ENCODE data around the gene MYL6B. TPM values are rescaled to one million over a fixed set of nuclear protein-coding genes. Genes with fewer than 3 reads are reported as not detected.

MYL6B gene
- polyA plus RNA-seq = 59.5 TPM
- long read RNA-seq, donor 1, partial matches to known transcripts = 5 of 20 reads
- long read RNA-seq, donor 1, other reads (novel, unspliced or antisense) = 12 of 20 reads
- long read RNA-seq, donor 2, partial matches to known transcripts = 5 of 27 reads
- long read RNA-seq, donor 2, other reads (novel, unspliced or antisense) = 19 of 27 reads
- long read RNA-seq, donor 3 = 0 reads
- long read RNA-seq, donor 4, partial matches to known transcripts = 0 of 4 reads
- long read RNA-seq, donor 4, other reads (novel, unspliced or antisense) = 0 of 4 reads
- long read RNA-seq, donor 5, partial matches to known transcripts = 0 of 15 reads
- long read RNA-seq, donor 5, other reads (novel, unspliced or antisense) = 12 of 15 reads
- long read RNA-seq, donor 6, transcript MYL6B-208 (3 exons, 322 nt) = major isoform, 6 of 62 reads
- long read RNA-seq, donor 6, partial matches to known transcripts = 41 of 62 reads
- long read RNA-seq, donor 6, other reads (novel, unspliced or antisense) = 11 of 62 reads
- long read RNA-seq, donor 7, partial matches to known transcripts = 7 of 19 reads
- long read RNA-seq, donor 7, other reads (novel, unspliced or antisense) = 6 of 19 reads
- long read RNA-seq, donor 8, transcript MYL6B-208 (3 exons, 322 nt) = major isoform, 15 of 85 reads
- long read RNA-seq, donor 8, partial matches to known transcripts = 47 of 85 reads
- long read RNA-seq, donor 8, other reads (novel, unspliced or antisense) = 20 of 85 reads
- long read RNA-seq, donor 9, transcript MYL6B-208 (3 exons, 322 nt) = major isoform, 5 of 64 reads
- long read RNA-seq, donor 9, partial matches to known transcripts = 37 of 64 reads
- long read RNA-seq, donor 9, other reads (novel, unspliced or antisense) = 19 of 64 reads
- long read RNA-seq, donor 10, transcript MYL6B-208 (3 exons, 322 nt) = major isoform, 5 of 78 reads
- long read RNA-seq, donor 10, partial matches to known transcripts = 50 of 78 reads
- long read RNA-seq, donor 10, other reads (novel, unspliced or antisense) = 18 of 78 reads
- long read RNA-seq, donor 11, partial matches to known transcripts = 25 of 40 reads
- long read RNA-seq, donor 11, other reads (novel, unspliced or antisense) = 10 of 40 reads

DNA sequence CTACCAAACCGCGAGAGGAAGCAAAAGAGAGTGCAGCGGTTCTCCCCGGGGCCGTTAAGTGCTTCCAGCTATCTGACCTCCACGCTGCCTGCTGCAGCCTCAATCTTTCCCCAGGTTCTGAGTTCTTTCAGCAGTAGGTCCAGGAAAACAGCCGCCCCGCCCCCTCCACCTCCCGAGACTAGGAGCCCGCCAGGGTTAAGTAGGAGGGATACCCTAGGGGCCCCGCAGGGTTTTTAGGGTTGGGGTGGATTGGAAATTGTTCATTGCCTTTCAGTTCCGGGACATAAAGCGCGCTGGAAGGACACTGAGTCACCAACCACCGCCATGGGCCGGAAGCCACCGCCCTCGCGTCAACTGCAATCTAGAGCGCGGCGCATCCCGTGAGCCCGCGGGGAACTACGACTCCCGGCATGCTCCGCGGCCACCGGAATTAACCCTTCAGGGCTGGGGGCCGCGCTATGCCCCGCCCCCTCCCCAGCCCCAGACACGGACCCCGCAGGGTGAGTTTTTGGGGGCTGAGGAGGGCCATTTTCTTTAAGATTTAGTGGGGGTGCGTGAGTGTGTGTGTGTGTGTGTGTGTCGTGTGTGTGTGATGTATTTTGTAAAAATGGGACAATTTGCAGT is at the start of gene MYL6B:
Gene MYL6B (plus strand): TSS at position 456 of the 624 bp plus-strand sequence. CDS start 1,332 bp downstream, outside the sequence.
- peaks cover 22% of the 10 kb centered on the region for H3K4me1 ChIP-seq (ENCODE audit: control insufficient read depth, insufficient read depth, low read length)
- no CpG with 5 or more reads among the region's 37 CpGs for WGBS (ENCODE audit: insufficient coverage, low lambda C conversion rate)

DNA sequence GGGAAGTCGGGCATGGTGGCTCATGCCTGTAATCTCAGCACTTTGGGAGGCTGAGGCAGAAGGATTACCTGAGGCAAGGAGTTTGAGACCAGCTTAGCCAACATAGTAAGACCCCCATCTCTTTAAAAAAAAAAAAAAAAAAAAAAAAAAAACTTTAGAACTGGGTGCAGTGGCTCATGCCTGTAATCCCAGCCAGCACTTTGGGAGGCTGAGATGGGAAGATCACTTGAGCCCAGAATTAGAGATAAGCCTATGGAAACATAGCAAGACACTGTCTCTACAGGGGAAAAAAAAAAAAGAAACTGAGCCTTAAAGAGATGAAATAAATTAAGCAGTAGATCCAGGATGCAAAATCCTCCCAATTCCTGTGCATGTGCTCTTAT is 49.7 kb upstream of the MYL6B start:
- no peak overlapping the region for H3K27ac ChIP-seq (ENCODE audit: low read length)
- WGBS (ENCODE audit: insufficient coverage, low lambda C conversion rate) = no CpG with 5 or more reads among the region's 1 CpG
- H3K9me3 ChIP-seq (ENCODE audit: control insufficient read depth, low read depth, low read length) = no peaks in the 10 kb centered on the region
- peaks cover 51% of the 10 kb centered on the region for H3K36me3 ChIP-seq (ENCODE audit: control insufficient read depth, insufficient read depth, low read length)
- H3K4me1 ChIP-seq (ENCODE audit: control insufficient read depth, insufficient read depth, low read length) = peaks cover 17% of the 10 kb centered on the region
- DNase-seq = no peak
- no peak overlapping the region for H3K4me3 ChIP-seq (ENCODE audit: low read length)
- no peaks in the 10 kb centered on the region for H3K27me3 ChIP-seq (ENCODE audit: control insufficient read depth, insufficient read depth, low read length)

More for the DNA sequence above, at the start of gene MYL6B:
- peak; percentile 92 to 95 for DNase-seq
- peaks cover 2% of the 10 kb centered on the region for H3K36me3 ChIP-seq (ENCODE audit: control insufficient read depth, insufficient read depth, low read length)
- H3K9me3 ChIP-seq (ENCODE audit: control insufficient read depth, low read depth, low read length) = no peaks in the 10 kb centered on the region
- H3K4me3 ChIP-seq (ENCODE audit: low read length) = peak within 1 kb of the TSS; percentile 71
- H3K27ac ChIP-seq (ENCODE audit: low read length) = peak within 1 kb of the TSS; percentile 94
- no peaks in the 10 kb centered on the region for H3K27me3 ChIP-seq (ENCODE audit: control insufficient read depth, insufficient read depth, low read length)

DNA sequence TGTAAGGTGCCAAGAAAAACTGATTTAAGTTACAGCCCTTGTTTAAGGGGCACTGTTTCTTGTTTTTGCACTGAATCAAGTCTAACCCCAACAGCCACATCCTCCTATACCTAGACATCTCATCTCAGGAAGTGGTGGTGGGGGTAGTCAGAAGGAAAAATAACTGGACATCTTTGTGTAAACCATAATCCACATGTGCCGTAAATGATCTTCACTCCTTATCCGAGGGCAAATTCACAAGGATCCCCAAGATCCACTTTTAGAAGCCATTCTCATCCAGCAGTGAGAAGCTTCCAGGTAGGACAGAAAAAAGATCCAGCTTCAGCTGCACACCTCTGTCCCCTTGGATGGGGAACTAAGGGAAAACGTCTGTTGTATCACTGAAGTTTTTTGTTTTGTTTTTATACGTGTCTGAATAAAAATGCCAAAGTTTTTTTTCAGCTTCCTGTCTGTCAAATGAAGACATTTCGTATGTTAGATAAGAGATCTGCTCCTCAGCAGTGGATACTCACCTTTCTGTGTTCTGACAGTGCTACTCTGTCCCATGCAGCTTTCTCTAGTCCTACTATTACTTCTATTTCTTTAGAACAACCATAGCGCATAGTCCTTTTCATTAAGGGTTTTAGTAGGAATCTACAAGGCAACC is 49.2 kb upstream of the MYL6B start:
- Histone ChIP-seq H3K4me1 (ENCODE audit: control insufficient read depth, insufficient read depth, low read length) (peaks cover 22% of the 10 kb centered on the region), H3K4me3 (ENCODE audit: low read length) (peak overlapping the region; percentile 89), H3K36me3 (ENCODE audit: control insufficient read depth, insufficient read depth, low read length) (peaks cover 54% of the 10 kb centered on the region), H3K27ac (ENCODE audit: low read length) (peak overlapping the region; percentile 79), H3K9me3 (ENCODE audit: control insufficient read depth, low read depth, low read length) (no peaks in the 10 kb centered on the region), H3K27me3 (ENCODE audit: control insufficient read depth, insufficient read depth, low read length) (no peaks in the 10 kb centered on the region)
- DNase-seq = no peak
- WGBS (ENCODE audit: insufficient coverage, low lambda C conversion rate) = 72% methylated on average over 3 of the region's 6 CpGs

DNA sequence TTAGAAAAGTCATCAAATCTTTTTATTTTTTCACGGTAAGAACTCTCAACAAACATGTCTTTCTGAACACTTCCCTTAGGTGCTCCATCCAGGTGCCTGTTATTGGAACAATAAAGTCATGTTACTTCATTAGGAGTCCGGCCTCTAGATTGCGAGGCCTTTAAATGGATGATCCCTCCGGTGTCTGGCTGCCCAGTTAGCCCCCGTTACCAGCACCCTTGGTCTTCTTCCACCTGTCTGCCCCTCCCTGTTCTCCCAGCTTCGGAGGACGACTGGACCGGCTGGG is 48.6 kb upstream of the MYL6B start:
- peak overlapping the region; percentile 79 for H3K27ac ChIP-seq (ENCODE audit: low read length)
- H3K36me3 ChIP-seq (ENCODE audit: control insufficient read depth, insufficient read depth, low read length) = peaks cover 54% of the 10 kb centered on the region
- no peaks in the 10 kb centered on the region for H3K27me3 ChIP-seq (ENCODE audit: control insufficient read depth, insufficient read depth, low read length)
- peaks cover 22% of the 10 kb centered on the region for H3K4me1 ChIP-seq (ENCODE audit: control insufficient read depth, insufficient read depth, low read length)
- DNase-seq = no peak
- peak overlapping the region; percentile 89 for H3K4me3 ChIP-seq (ENCODE audit: low read length)
- WGBS (ENCODE audit: insufficient coverage, low lambda C conversion rate) = 13% methylated on average over 3 of the region's 8 CpGs
- H3K9me3 ChIP-seq (ENCODE audit: control insufficient read depth, low read depth, low read length) = no peaks in the 10 kb centered on the region

DNA sequence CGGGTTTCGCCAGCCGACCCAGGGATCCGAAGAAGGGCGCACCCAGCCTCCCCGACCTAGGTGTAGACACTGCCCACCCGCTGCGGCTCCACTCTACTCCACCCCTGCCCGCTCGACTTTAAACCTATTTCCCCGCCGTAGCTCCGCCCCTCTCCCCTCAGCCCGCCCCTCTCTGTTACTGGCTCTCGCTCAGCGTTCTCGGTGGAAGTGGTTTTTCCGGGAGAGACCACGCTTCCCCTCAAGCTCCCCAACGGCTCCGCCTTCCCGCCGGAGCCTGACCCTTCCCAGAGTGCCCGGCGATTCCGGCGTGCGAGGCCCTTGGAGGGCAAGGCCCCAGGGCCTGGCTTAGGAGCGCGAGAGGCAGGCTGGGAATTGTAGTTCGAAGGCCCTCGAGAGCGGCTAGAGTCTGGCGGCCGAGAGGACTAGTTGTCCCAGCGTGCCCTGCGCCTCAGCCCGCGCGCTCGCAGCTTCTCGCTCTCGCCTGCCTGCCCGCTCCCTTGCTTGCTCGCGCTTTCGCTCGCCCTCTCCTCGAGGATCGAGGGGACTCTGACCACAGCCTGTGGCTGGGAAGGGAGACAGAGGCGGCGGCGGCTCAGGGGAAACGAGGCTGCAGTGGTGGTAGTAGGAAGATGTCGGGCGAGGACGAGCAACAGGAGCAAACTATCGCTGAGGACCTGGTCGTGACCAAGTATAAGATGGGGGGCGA is 48.1 kb upstream of the MYL6B start, which contains the start of gene PA2G4:
Gene PA2G4 (plus strand): TSS at position 451 of the 706 bp plus-strand sequence. CDS start 179 bp downstream, at position 630.
- Histone ChIP-seq H3K4me3 (ENCODE audit: low read length) (peak within 1 kb of the TSS; percentile 89), H3K27ac (ENCODE audit: low read length) (peak within 1 kb of the TSS; percentile 79), H3K4me1 (ENCODE audit: control insufficient read depth, insufficient read depth, low read length) (peaks cover 22% of the 10 kb centered on the region), H3K36me3 (ENCODE audit: control insufficient read depth, insufficient read depth, low read length) (peaks cover 53% of the 10 kb centered on the region), H3K27me3 (ENCODE audit: control insufficient read depth, insufficient read depth, low read length) (no peaks in the 10 kb centered on the region), H3K9me3 (ENCODE audit: control insufficient read depth, low read depth, low read length) (no peaks in the 10 kb centered on the region)
- DNase-seq = peak; percentile 99 to 100
- WGBS (ENCODE audit: insufficient coverage, low lambda C conversion rate) = no CpG with 5 or more reads among the region's 60 CpGs

DNA sequence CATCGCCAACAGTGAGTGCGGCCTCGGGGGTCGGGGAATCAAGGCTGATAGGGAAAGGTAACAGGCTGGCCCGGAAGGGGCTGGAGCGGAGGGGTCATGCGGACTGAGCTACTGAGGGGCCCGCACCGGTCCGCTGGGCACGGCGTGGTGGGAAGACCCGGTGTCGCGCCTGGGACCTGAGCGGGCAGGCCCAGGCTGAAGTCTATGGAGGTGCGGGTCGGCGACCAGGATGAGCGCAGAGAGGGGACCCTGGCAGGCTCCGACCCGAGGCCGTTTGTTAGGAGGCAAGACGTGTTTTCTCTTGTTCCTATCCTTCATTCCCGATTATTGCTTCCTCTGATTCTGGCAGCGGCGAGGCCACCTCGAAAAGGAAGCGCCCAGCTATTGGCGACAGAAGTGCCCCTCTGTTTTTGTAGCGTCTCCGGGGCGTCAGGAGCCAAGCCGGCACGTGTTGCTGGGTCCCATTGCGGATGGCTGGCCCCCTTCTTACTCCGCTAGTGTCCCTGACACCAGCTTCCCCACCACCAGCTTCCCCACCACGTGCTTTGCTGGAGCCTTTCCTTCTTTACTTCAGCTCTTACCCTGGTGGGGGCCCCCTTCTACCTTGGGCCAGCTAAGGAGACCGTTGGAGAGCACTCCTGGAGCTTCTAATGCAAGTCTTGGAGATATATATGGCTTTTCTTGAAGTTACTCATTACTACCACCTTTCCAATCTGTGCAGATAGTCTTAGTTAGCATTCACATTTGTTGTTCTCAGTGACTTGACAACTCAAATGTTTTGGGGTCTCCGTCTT is 47.4 kb upstream of the MYL6B start:
- peaks cover 22% of the 10 kb centered on the region for H3K4me1 ChIP-seq (ENCODE audit: control insufficient read depth, insufficient read depth, low read length)
- peak overlapping the region; percentile 89 for H3K4me3 ChIP-seq (ENCODE audit: low read length)
- no peaks in the 10 kb centered on the region for H3K27me3 ChIP-seq (ENCODE audit: control insufficient read depth, insufficient read depth, low read length)
- H3K27ac ChIP-seq (ENCODE audit: low read length) = peak overlapping the region; percentile 79
- DNase-seq = peak in 1 of 2 donors; percentile 50
- H3K9me3 ChIP-seq (ENCODE audit: control insufficient read depth, low read depth, low read length) = no peaks in the 10 kb centered on the region
- WGBS (ENCODE audit: insufficient coverage, low lambda C conversion rate) = no CpG with 5 or more reads among the region's 40 CpGs
- peaks cover 53% of the 10 kb centered on the region for H3K36me3 ChIP-seq (ENCODE audit: control insufficient read depth, insufficient read depth, low read length)

DNA sequence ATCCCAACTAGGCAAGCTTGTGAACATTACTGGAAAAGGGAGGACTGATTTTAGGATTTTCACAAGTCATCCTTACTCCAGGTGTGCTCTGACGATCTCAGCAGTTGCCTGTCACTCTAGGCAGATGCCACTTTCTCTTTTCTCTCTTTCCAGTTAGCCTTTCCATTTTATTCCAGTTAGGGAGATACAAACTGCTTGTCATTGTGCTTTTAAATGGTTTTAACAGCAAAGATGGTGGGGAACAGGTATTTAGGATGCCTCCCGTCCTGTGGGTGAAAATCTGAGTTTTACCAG is 46.8 kb upstream of the MYL6B start:
- Histone ChIP-seq H3K27ac (ENCODE audit: low read length) (peak overlapping the region; percentile 79), H3K36me3 (ENCODE audit: control insufficient read depth, insufficient read depth, low read length) (peaks cover 56% of the 10 kb centered on the region), H3K9me3 (ENCODE audit: control insufficient read depth, low read depth, low read length) (no peaks in the 10 kb centered on the region), H3K27me3 (ENCODE audit: control insufficient read depth, insufficient read depth, low read length) (no peaks in the 10 kb centered on the region), H3K4me3 (ENCODE audit: low read length) (peak overlapping the region; percentile 89), H3K4me1 (ENCODE audit: control insufficient read depth, insufficient read depth, low read length) (peaks cover 22% of the 10 kb centered on the region)
- no CpG with 5 or more reads among the region's 2 CpGs for WGBS (ENCODE audit: insufficient coverage, low lambda C conversion rate)
- DNase-seq = no peak

DNA sequence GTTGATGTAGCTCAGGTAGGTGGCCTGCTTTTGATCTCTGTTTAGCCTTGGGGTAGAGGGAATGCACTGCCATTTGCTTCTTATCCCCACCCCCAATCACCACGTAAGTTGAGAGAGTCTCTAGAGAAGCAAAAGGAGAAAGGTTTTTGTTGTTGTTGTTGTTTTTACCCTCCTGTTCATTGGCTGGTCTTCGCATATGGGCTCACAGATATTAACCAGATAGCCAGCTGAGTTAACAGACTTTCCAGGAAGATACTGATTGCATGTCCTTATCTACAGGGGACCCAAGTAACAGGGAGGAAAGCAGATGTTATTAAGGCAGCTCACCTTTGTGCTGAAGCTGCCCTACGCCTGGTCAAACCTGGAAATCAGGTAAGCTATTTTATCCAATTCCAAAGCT is 45.1 kb upstream of the MYL6B start:
- WGBS (ENCODE audit: insufficient coverage, low lambda C conversion rate) = no CpG with 5 or more reads among the region's 3 CpGs
- no peaks in the 10 kb centered on the region for H3K27me3 ChIP-seq (ENCODE audit: control insufficient read depth, insufficient read depth, low read length)
- no peaks in the 10 kb centered on the region for H3K9me3 ChIP-seq (ENCODE audit: control insufficient read depth, low read depth, low read length)
- peak overlapping the region; percentile 7 for H3K27ac ChIP-seq (ENCODE audit: low read length)
- no peak for DNase-seq
- H3K4me3 ChIP-seq (ENCODE audit: low read length) = no peak overlapping the region
- H3K4me1 ChIP-seq (ENCODE audit: control insufficient read depth, insufficient read depth, low read length) = peaks cover 22% of the 10 kb centered on the region
- peaks cover 58% of the 10 kb centered on the region for H3K36me3 ChIP-seq (ENCODE audit: control insufficient read depth, insufficient read depth, low read length)

DNA sequence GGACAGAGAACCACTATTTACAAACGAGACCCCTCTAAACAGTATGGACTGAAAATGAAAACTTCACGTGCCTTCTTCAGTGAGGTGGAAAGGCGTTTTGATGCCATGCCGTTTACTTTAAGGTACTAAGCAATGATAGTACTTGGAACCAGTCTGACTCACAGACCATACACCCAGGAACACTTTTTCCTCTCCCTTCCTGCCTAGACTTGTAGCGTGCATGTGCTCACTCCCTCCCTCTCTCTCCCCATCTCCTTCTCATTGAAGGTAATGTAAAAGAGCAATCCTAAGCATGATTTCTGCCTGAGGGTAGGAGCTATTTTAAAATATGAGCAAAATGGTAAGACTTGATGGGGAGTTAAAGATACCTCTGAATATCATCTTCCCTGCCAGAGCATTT is 41.8 kb upstream of the MYL6B start:
- Histone ChIP-seq H3K27me3 (ENCODE audit: control insufficient read depth, insufficient read depth, low read length) (no peaks in the 10 kb centered on the region), H3K36me3 (ENCODE audit: control insufficient read depth, insufficient read depth, low read length) (peaks cover 70% of the 10 kb centered on the region), H3K4me1 (ENCODE audit: control insufficient read depth, insufficient read depth, low read length) (peaks cover 17% of the 10 kb centered on the region), H3K4me3 (ENCODE audit: low read length) (no peak overlapping the region), H3K27ac (ENCODE audit: low read length) (no peak overlapping the region), H3K9me3 (ENCODE audit: control insufficient read depth, low read depth, low read length) (no peaks in the 10 kb centered on the region)
- WGBS (ENCODE audit: insufficient coverage, low lambda C conversion rate) = 90% methylated on average over 2 of the region's 5 CpGs
- DNase-seq = no peak
